Mammary epithelial cell (primary cell): ENCODE data around the gene LPIN2.

Experiments used
- CTCF ChIP-seq, 2 donors: IDR thresholded peaks in 1 of 2; conservative IDR thresholded peaks in 1 of 2; 2 replicates each; pipeline ENCODE4 v1.5.1; 2011 to 2012; ENCODE audit warnings: inconsistent platforms in 2 of 2, low read length in 2 of 2, mild to moderate bottlenecking in 2 of 2, control low read depth in 1 of 2, low read depth in 1 of 2; ENCODE audit not compliant: insufficient read depth in 1 of 2; ENCODE audit errors: extremely low read depth in 1 of 2
- EZH2 ChIP-seq: IDR thresholded peaks from 2 replicates; pipeline ENCODE4 v1.6.1; 2012; ENCODE audit warnings: low read length, inconsistent platforms, borderline replicate concordance

DNA sequence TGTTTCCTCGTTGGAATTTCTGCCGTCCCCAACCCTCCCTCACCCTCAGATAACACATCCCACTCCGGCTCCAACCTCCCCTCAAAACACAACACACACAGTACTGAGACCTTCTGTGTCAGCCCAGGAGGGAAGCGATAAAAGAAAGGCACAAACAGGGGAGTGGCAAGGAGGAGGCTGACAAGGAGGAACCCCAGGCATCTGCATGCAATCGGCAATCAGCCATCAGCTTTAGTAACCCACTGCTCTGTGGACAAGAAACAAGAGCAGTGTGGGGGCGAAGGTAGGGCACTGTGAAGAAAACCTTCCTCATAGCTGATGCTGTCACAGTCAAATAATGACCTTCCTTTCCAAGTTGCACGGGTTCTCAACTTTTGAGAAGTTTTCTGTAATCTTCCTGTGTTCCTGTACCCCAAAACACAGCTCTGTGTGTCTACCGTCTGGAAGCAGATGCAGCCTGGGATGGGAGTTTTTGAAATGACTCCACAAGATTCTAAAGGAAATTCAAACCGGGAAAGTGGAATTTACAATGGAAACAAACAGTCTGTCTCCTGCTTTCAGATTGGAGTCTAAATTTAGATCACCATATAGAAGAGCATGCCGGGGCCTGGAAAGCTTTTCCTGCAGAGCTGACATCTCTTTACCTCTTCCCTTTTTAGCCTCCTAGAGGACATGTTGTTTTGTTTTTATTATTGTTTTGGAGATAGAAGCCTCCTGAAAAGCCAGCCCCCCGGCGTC, 16.4 kb upstream of the LPIN2 start:
- no peak for TF ChIP-seq CTCF (conservative IDR thresholded peaks at IDR 0.05 in 1 of 2, IDR thresholded peaks at IDR 0.05 in 1 of 2; ENCODE audit: extremely low read depth in 1 of 2, insufficient read depth in 1 of 2, low read depth in 1 of 2, low read length in 2 of 2)
- TF ChIP-seq EZH2 = no peak
